NOMO-1 (cell line): Measurements from ENCODE around the gene CTSL.

Experiments used
- DNase-seq, 2 experiments: peaks; one replicate each; lab custom pipeline; 2025; ENCODE audit not compliant: unreplicated experiment in 2 of 2; lab: John Stamatoyannopoulos, UW

Gene CTSL

GRCh38 chr9:87725900-87726709, at the start of gene CTSL:
TSS of gene CTSL (plus strand) at chr9:87726119. CDS start at chr9:87727604, 1,485 bp downstream.
- peak; percentile 2 to 32 for DNase-seq

- DNase-seq = no peak
Observed at GRCh38 chr9:87676976-87677775, 48.7 kb upstream of the CTSL start.

- no peak for DNase-seq
Observed at GRCh38 chr9:87677776-87678587, 47.9 kb upstream of the CTSL start.

GRCh38 chr9:87678650-87679355, 47.1 kb upstream of the CTSL start:
- no peak for DNase-seq

GRCh38 chr9:87681271-87682061, 44.5 kb upstream of the CTSL start:
- DNase-seq = no peak

GRCh38 chr9:87682085-87682484, 43.8 kb upstream of the CTSL start:
- DNase-seq = no peak

GRCh38 chr9:87682618-87683017, 43.3 kb upstream of the CTSL start:
- no peak for DNase-seq

GRCh38 chr9:87683751-87684626, 41.9 kb upstream of the CTSL start:
- no peak for DNase-seq

- no peak for DNase-seq
Observed at GRCh38 chr9:87684627-87685219, 41.2 kb upstream of the CTSL start.

GRCh38 chr9:87685441-87685840, 40.5 kb upstream of the CTSL start:
- DNase-seq = no peak

- peak in 1 of 2 experiments; percentile 39 for DNase-seq
Observed at GRCh38 chr9:87685871-87686519, 39.9 kb upstream of the CTSL start.

- DNase-seq = no peak
Observed at GRCh38 chr9:87686520-87687090, 39.3 kb upstream of the CTSL start.

GRCh38 chr9:87687207-87687606, 38.7 kb upstream of the CTSL start:
- DNase-seq = no peak

GRCh38 chr9:87694236-87694755, 31.6 kb upstream of the CTSL start:
- DNase-seq = no peak

GRCh38 chr9:87695523-87695922, 30.4 kb upstream of the CTSL start:
- DNase-seq = no peak

- no peak for DNase-seq
Observed at GRCh38 chr9:87696641-87697040, 29.3 kb upstream of the CTSL start.

GRCh38 chr9:87698069-87698809, 27.7 kb upstream of the CTSL start:
- no peak for DNase-seq
